SK-N-MC (cell line): Measurements from ENCODE around the gene CHAF1B.

Experiments used
- DNase-seq: peaks from one replicate; pipeline ENCODE4 v3.0.0-alpha.2; 2011; ENCODE audit warnings: low read depth, low spot score
- H3K27ac ChIP-seq: fragments of 200-600 bp; sonication (generic); 2 replicates; pipeline ENCODE4 v1.5.1; 2016; ENCODE audit warnings: mixed run types
- H3K36me3 ChIP-seq: fragments of 200-600 bp; sonication (generic); 2 replicates; pipeline ENCODE4 v1.6.1; 2017; ENCODE audit warnings: antibody characterized with exemption, low read length, mixed read lengths; ENCODE audit not compliant: insufficient read depth
- H3K4me3 ChIP-seq: fragments of 200-600 bp; sonication (generic); 2 replicates; pipeline ENCODE4 v1.5.1; 2016
- H3K9ac ChIP-seq: fragments of 200-600 bp; sonication (generic); 2 replicates; pipeline ENCODE4 v1.8.0; 2017; ENCODE audit warnings: mixed run types, mixed read lengths; ENCODE audit not compliant: insufficient read length
- H3K9me3 ChIP-seq: fragments of 200-600 bp; sonication (generic); 2 replicates; pipeline ENCODE4 v1.6.1; 2017; ENCODE audit warnings: low read depth, mild to moderate bottlenecking, antibody characterized with exemption, low read length, moderate library complexity, mixed read lengths
- EZH2 ChIP-seq: fragments of 200-600 bp; sonication (generic); IDR thresholded peaks from one replicate; pipeline ENCODE4 v1.6.1; 2017; ENCODE audit warnings: antibody characterized with exemption
- FOXP2 ChIP-seq: optimal IDR thresholded peaks from 2 replicates; pipeline ENCODE3; 2011; ENCODE audit warnings: mild to moderate bottlenecking, moderate library complexity; ENCODE audit not compliant: insufficient read depth; ENCODE audit errors: extremely low read length, control extremely low read depth
- POLR2AphosphoS5 ChIP-seq: IDR thresholded peaks from 2 replicates; pipeline ENCODE4 v1.6.1; 2012; ENCODE audit warnings: mild to moderate bottlenecking, low read depth, low read length, borderline replicate concordance

CHAF1B gene

GRCh38 chr21:36446301-36446700 is 61.1 kb downstream of the CHAF1B start:
- DNase-seq: no peak
- TF ChIP-seq FOXP2 (no peak), EZH2 (no peak), POLR2AphosphoS5 (no peak)
- Histone ChIP-seq H3K4me3 (no peak overlapping the region), H3K9me3 (no peaks in the 10 kb centered on the region), H3K27ac (no peak overlapping the region), H3K36me3 (no peaks in the 10 kb centered on the region), H3K9ac (no peak overlapping the region)

- DNase-seq: no peak
- Histone ChIP-seq H3K36me3 (no peaks in the 10 kb centered on the region), H3K9ac (no peak overlapping the region), H3K4me3 (no peak overlapping the region), H3K27ac (no peak overlapping the region), H3K9me3 (no peaks in the 10 kb centered on the region)
- TF ChIP-seq EZH2: no peak
- no peak for TF ChIP-seq FOXP2
- no peak for TF ChIP-seq POLR2AphosphoS5
Observed at GRCh38 chr21:36450511-36450910, 65.3 kb downstream of the CHAF1B start.

- no peak overlapping the region for H3K9ac ChIP-seq
- DNase-seq: no peak
- no peaks in the 10 kb centered on the region for H3K9me3 ChIP-seq
- no peaks in the 10 kb centered on the region for H3K36me3 ChIP-seq
- H3K4me3 ChIP-seq: no peak overlapping the region
- no peak for TF ChIP-seq FOXP2
- no peak for TF ChIP-seq EZH2
- no peak for TF ChIP-seq POLR2AphosphoS5
- H3K27ac ChIP-seq: no peak overlapping the region
Observed at GRCh38 chr21:36451506-36451905, 66.3 kb downstream of the CHAF1B start.

- no peak overlapping the region for H3K27ac ChIP-seq
- no peak for DNase-seq
- H3K4me3 ChIP-seq: no peak overlapping the region
- no peak for TF ChIP-seq FOXP2
- TF ChIP-seq POLR2AphosphoS5: no peak
- H3K9me3 ChIP-seq: no peaks in the 10 kb centered on the region
- no peak overlapping the region for H3K9ac ChIP-seq
- H3K36me3 ChIP-seq: no peaks in the 10 kb centered on the region
Observed at GRCh38 chr21:36452281-36452825, 67.2 kb downstream of the CHAF1B start.

GRCh38 chr21:36454093-36454531 is 68.9 kb downstream of the CHAF1B start:
- TF ChIP-seq FOXP2 (no peak), EZH2 (no peak), POLR2AphosphoS5 (no peak)
- H3K9ac ChIP-seq: no peak overlapping the region
- H3K36me3 ChIP-seq: no peaks in the 10 kb centered on the region
- no peak for DNase-seq
- no peaks in the 10 kb centered on the region for H3K9me3 ChIP-seq
- no peak overlapping the region for H3K4me3 ChIP-seq
- no peak overlapping the region for H3K27ac ChIP-seq

GRCh38 chr21:36454706-36455105 is 69.5 kb downstream of the CHAF1B start:
- Histone ChIP-seq H3K4me3 (no peak overlapping the region), H3K36me3 (no peaks in the 10 kb centered on the region), H3K27ac (no peak overlapping the region), H3K9ac (no peak overlapping the region), H3K9me3 (no peaks in the 10 kb centered on the region)
- no peak for DNase-seq
- TF ChIP-seq FOXP2 (no peak), POLR2AphosphoS5 (no peak), EZH2 (no peak)

- TF ChIP-seq FOXP2: no peak
- no peak for TF ChIP-seq POLR2AphosphoS5
- TF ChIP-seq EZH2: no peak
- Histone ChIP-seq H3K4me3 (no peak overlapping the region), H3K36me3 (no peaks in the 10 kb centered on the region), H3K9me3 (no peaks in the 10 kb centered on the region), H3K9ac (no peak overlapping the region), H3K27ac (no peak overlapping the region)
- DNase-seq: no peak
Observed at GRCh38 chr21:36456729-36457414, 71.7 kb downstream of the CHAF1B start.

GRCh38 chr21:36459098-36459497 is 73.9 kb downstream of the CHAF1B start:
- no peak for DNase-seq
- Histone ChIP-seq H3K4me3 (no peak overlapping the region), H3K36me3 (no peaks in the 10 kb centered on the region), H3K27ac (no peak overlapping the region), H3K9me3 (no peaks in the 10 kb centered on the region), H3K9ac (no peak overlapping the region)
- TF ChIP-seq POLR2AphosphoS5 (no peak), FOXP2 (no peak), EZH2 (no peak)
